Fibroblast of villous mesenchyme (primary cell): ENCODE results near the gene PIP5K1C. TPM values are rescaled to one million over a fixed set of nuclear protein-coding genes. Genes with fewer than 3 reads are reported as not detected.
A peak's percentile ranks its signal among the peaks of the same experiment; 100 is the strongest.

ENCODE experiments used
- DNase-seq: peaks from one replicate; pipeline ENCODE4 v3.0.0-alpha.2; 2010; ENCODE audit warnings: low read depth
- H3K4me3 ChIP-seq: 2 replicates; pipeline ENCODE4 v1.5.1; 2011; ENCODE audit warnings: low read depth, mild to moderate bottlenecking, low read length
- total RNA-seq: library from RNA; depleted of rRNA; stranded (reverse); fragments of >200 nt; gene quantifications from 2 replicates; pipeline ENCODE4 v1.2.3, GENCODE V29; 2012
- TF ChIP-seq, protein P1 (sequence below): IDR thresholded peaks from 2 replicates; pipeline ENCODE4 v1.5.1; 2012; ENCODE audit warnings: low read depth, mild to moderate bottlenecking, low read length; ENCODE audit not compliant: insufficient read depth

The PIP5K1C gene
- total RNA-seq, 1 donor, result 46.2 TPM

DNA sequence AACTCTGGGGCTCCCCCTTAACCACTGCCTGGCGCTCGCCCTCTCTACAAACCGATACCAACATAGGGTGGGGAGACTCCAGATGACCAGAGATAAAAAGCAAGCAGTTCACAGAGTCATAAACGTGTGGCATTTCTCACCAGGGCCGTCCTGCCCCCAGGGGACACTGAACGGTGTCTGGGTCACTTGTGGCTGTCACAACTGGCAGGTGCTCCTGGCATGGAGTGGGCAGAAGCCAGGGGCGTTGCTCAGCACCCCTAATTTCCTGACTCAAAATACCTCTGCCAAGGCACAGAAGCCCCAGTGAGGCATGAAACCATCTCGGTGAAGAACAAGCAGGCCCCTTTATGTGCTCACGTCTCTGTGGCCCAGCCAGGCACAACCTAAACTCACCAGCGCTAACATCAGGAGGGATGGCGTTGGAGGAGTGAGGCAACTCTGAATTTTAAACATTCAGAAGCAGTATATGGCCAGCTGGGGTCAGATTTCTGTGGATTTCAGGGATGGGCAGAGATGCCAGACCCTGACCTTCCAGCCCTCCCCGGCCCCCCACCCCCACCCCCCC, 1.8 kb downstream of the PIP5K1C start:
- DNase-seq, result peak; percentile 47
- peak overlapping the region; percentile 78 for H3K4me3 ChIP-seq
- TF ChIP-seq, protein P1, sequence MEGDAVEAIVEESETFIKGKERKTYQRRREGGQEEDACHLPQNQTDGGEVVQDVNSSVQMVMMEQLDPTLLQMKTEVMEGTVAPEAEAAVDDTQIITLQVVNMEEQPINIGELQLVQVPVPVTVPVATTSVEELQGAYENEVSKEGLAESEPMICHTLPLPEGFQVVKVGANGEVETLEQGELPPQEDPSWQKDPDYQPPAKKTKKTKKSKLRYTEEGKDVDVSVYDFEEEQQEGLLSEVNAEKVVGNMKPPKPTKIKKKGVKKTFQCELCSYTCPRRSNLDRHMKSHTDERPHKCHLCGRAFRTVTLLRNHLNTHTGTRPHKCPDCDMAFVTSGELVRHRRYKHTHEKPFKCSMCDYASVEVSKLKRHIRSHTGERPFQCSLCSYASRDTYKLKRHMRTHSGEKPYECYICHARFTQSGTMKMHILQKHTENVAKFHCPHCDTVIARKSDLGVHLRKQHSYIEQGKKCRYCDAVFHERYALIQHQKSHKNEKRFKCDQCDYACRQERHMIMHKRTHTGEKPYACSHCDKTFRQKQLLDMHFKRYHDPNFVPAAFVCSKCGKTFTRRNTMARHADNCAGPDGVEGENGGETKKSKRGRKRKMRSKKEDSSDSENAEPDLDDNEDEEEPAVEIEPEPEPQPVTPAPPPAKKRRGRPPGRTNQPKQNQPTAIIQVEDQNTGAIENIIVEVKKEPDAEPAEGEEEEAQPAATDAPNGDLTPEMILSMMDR, result no peak

DNA sequence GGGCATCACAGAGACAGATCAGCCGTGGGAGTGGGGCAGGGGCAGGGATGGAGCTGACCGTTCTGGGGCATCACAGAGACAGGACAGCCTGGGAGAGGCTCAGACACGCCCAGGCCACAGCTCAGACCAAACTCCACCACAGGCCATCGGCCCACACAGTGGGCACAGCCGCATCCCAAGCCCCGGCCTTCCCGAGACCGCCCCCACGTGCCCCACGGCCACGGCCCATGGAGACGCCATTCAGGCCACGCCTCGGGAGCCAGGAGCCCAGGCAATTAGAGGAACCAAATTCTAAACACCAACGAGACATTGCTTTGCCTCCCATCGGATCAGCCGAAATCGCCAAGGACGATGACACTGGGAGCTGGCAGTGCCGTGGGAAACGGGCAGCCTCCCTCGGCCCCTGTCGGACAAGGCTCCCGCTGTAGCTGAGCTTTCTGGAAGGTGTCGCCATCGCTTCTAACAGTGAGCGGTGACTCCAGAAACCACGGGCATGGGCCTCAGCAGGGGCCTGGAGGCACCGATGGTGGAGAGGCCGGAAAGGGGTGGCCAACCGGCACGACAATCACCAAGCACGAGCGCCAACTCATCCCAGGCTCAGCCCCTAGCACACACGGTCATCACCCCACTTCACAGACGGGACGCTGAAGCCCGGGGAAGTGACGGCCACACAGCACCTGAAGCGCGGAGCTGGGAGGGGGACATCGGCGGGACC, 2.4 kb downstream of the PIP5K1C start:
- DNase-seq, result no peak
- peak overlapping the region; percentile 78 for H3K4me3 ChIP-seq
- TF ChIP-seq, protein P1, result no peak

DNA sequence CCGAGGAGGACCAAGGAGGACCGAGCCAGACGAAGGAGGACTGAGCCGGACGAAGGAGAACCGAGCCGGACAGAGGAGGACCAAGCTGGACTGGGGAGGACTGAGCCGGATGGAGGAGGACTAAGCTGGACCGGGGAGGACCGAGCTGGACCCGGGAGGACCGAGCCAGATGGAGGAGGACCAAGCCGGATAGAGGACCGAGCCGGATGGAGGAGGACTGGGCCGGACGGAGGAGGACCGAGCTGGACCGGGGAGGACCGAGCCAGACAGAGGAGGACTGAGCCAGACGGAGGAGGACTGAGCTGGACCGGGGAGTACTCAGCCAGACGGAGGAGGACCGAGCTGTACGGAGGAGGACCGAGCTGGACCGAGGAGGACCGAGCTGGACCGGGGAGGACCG, 3.2 kb downstream of the PIP5K1C start:
- DNase-seq, result no peak
- TF ChIP-seq, protein P1, result no peak

DNA sequence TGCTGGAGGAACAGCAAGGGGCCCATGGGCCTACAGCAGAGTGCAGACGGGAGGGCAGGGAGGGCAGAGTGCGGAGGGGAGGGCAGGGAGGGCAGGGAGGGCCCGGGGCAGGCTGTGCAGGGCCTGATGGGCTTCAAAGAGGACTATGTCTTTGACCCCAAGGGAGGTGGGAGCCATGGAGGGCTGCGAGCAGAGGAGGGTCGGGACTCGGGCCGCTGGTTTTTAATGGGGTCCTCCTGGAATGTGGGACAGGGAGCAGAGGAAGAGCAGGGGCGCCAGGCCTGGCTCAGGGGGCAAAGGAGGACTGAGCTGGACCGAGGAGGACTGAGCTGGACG, 3.6 kb downstream of the PIP5K1C start:
- TF ChIP-seq, protein P1, result no peak
- DNase-seq, result no peak
- no peak overlapping the region for H3K4me3 ChIP-seq

More for the DNA sequence above, 3.2 kb downstream of the PIP5K1C start:
- H3K4me3 ChIP-seq, result no peak overlapping the region

DNA sequence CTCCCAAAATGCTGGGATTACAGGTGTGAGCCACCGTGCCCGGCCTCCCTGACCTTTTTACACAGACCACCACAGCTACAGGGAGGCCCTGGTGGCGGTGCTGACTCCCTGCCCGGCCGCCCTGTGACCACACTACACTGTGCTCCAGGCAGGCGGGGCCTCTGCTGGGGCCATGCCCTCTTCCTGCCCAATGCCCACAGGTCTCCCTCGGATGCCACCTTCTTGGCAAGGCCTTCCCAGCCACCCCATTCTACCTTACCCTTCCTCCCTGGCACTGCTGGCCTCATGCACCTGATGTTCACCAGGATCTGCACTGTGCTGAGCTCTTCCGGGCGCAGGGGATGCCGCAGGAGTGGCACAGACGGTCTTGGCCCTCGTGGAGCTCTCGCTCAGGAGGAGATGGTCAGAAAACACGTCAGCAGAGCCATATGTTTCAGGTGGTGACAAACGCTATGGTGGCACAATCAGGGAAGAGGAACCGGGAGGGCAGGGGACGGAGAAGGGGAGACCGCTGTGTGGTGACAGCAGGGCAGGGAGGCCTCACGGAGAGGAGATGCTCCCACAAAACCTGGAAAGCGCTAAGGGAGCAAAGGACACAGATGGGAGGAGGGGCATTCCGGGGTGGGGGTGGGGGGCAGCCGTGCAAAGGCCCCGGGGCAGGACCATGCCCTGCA, 4.1 kb downstream of the PIP5K1C start:
- DNase-seq, result no peak
- no peak overlapping the region for H3K4me3 ChIP-seq
- TF ChIP-seq, protein P1, result no peak

DNA sequence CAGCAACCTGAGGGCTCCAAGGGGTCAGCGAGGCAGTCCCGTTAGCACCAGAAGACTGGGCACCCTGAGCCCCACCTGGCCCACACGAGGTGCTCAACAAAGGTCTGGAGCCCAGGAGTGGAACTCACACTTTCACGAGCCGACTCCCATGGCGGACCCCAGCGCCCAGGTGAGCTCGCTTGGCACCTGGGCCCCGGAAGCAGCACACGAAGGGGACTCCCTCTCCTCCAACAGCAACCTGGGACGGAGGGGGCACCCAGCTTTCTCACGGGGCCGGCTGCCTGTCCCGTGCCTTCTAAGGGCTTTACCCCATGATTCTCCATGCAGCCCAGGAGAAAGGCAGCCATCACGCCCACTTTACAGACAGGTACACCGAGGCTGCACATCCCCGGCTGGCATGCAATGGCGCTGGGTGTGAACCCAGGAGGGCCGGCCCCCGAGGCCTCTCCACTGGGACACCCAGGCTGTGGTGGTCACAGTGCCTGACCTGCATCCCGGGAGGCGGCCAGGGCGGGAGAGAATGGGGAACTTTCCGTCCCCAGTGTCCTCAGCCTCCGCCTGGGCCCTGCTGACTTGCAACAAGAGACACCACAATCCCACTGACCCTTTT, 5.0 kb downstream of the PIP5K1C start:
- no peak overlapping the region for H3K4me3 ChIP-seq
- TF ChIP-seq, protein P1, result no peak
- no peak for DNase-seq
